MV-4-11 (cell line): ENCODE data around the gene CETP.
A peak's percentile ranks its signal among the peaks of the same experiment; 100 is the strongest.
"Not testable (repeated sequence)": the region's sequence is repeated elsewhere in the genome, so short reads cannot be mapped to it uniquely, and the experiment has no call there.

ENCODE experiments used
- DNase-seq: peaks from one replicate; lab custom pipeline; 2025; lab: John Stamatoyannopoulos, UW

CETP gene

DNA sequence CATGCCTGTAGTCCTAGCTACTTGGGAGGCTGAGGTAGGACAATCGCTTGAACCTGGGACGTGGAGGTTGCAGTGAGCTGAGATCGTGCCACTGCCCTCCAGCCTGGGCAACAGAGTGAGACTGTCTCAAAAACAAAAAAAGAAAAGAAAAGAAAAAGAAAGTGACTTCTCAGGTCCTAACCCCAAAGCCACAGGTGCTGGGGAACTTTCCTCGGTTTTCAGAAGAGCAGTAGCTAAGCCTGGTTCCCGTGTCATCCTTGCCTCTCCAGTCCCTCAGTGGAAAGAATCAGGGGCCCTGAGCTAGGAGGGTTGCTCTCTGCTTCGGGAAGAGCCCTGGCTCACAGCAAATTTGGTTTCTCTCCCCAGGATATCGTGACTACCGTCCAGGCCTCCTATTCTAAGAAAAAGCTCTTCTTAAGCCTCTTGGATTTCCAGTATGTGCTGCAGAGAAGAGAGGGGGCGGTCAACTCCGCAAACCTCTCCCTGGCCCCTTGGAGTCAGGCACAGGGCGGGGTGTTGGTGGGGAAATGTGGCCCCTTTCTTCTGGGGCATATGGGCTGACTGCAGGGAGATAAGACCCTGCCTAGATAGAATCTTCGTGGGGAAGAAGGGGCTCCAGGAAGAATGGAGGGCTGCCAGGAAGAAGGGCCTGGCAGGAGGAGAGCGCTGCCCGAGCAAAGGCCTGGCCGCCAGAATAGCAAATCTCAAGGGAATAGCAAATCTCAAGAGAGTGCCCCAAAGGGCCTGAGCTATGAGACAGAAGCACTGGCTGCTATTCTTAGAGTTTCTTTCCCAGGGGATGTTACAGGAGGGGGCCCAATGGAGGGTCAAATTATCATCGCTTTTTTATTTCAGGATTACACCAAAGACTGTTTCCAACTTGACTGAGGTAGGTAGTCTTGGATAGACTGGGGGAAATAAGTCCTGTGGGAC is 19.3 kb downstream of the CETP start:
- no peak for DNase-seq

DNA sequence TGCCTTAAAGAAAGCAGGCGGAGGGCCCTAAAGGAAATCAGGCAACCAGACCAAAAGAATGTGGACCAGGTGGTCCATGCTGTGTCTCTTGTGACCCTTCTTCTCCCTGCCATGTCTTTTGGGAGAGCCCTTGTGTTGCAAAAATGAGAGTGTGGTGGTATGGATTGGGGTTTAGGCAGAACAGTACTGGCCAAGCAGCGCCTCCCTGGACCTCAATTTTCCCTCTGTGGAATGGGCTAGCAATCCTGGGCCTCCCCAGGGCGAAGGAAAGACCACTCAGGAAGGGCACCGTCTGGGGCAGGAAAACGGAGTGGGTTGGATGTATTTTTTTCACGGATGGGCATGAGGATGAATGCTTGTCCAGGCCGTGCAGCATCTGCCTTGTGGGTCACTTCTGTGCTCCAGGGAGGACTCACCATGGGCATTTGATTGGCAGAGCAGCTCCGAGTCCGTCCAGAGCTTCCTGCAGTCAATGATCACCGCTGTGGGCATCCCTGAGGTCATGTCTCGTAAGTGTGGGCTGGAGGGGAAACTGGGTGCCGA is 20.1 kb downstream of the CETP start:
- no peak for DNase-seq

DNA sequence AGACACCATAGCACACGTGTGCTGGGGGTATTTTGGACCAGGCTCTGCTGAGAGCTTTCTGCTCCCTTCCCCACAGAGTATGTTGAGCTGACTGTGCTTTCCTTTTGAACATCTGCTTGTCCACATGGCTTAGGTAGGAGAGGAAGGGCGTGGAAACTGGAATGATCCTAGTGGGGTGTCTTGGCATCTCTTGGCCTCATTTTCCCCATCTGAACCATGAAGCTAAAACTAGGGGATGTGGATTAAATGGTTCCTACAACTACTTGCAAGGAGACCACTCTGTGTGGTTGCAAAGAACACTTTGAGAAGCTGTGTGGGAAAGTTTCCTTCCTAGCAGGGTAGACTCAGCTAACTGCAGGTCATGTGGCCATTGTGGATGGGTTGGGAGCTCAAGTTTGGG is 20.9 kb downstream of the CETP start:
- no peak for DNase-seq

DNA sequence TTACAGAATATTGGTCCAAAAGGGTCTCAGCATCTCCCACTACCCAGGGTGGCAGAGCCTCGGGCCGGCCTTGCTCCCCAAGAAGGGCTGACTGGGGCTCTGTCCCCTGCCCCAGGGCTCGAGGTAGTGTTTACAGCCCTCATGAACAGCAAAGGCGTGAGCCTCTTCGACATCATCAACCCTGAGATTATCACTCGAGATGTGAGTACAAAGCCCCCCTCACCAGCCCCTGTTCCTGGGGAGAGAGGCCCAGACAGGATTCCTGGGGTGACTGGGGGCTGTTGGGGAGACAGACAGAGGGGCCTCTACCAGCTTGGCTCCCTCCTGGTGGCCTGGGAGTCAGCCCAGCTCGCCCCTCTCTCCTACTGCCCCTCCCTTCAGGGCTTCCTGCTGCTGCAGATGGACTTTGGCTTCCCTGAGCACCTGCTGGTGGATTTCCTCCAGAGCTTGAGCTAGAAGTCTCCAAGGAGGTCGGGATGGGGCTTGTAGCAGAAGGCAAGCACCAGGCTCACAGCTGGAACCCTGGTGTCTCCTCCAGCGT is 21.5 kb downstream of the CETP start:
- DNase-seq: no peak

DNA sequence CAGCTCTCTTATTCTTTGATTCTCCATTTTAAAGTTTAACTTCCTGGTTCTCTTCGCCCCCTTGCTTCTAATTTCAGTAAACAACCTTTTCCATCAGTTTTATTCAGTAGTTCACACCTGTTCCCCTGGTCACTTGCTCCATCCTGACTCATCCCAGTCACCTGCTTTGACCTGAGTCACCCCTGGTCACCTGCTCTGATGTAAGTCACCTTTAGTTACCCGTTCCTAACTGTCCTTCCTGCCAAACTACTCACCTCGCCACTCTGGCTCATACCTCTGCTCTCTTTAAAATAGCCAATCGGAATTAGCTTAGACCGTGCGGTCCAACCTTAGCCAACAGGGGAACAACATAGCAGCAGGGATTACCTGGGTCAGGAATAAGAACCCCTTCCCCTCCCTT is 22.9 kb downstream of the CETP start:
- no peak for DNase-seq

DNA sequence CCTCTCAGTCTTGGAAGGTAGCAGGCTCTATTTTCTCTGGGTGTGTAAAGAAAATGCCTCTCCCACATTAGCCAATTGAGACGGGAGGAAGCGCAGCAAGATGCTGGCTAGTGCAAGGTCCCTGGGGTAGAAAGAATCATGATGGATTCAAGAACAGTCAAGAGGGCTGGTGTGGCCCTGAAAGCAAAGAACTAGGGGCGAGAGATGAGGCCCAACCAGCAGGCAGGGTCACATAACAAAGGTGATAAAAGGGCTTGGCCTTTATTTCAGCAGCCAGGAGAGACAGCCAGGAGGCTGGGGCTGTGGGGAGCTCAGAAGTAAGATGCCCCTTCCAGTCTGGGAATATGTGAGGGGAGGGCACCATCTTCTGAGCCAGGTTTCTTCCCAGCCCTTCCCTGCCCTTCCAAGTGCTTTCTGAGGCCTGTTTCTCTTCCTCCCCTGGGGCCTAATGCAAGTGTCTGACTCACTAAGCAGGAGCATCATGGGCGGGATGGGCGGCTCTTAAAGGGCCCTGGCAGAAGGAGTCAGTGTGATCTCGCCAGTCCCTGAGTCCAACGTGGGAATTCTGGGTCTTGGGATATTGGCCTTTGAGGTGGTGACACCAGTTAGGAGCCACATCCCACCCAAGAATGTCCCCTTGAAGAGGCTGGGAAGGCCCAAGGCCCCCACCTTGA is 23.7 kb downstream of the CETP start:
- peak; percentile 67 for DNase-seq

DNA sequence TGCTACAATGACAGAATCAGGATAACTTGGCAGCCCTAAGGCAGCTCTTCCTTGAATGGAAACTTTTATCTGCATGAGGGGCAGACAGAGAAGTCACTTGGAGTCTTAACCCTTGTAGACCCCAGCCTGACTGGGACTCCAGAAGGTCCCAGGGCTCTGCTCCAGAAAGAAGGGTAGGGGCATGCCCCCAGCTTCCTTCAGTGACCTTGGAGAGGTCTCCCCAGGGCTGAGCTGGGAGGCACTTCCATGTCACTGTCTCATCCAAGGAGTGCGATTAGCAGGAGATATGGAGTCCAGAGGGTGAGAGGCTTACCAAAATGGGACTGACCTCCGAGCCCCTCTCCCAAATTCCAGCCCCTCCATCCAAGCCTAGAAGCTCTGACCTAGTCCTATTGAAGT is 24.2 kb downstream of the CETP start:
- DNase-seq: no peak

DNA sequence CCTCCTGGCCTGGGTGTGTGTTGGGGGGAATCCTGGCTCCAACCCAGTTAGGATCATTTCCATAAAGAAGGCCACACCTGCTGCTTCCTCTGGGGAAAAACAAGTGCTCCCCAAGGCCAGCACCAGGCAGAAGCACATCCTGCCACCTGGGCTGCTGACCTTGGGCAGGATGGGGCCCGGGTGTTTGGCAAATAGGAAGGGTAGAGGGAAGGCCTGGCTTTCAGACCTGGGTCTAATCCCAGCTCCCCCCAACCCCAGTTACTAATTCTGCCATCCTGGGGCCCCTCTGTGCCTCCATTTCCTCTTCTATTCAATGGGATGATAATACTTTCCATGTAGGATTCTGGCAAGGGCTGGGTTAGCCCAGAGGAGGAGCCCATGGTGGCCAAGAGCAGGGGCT is 24.6 kb downstream of the CETP start:
- no peak for DNase-seq

DNA sequence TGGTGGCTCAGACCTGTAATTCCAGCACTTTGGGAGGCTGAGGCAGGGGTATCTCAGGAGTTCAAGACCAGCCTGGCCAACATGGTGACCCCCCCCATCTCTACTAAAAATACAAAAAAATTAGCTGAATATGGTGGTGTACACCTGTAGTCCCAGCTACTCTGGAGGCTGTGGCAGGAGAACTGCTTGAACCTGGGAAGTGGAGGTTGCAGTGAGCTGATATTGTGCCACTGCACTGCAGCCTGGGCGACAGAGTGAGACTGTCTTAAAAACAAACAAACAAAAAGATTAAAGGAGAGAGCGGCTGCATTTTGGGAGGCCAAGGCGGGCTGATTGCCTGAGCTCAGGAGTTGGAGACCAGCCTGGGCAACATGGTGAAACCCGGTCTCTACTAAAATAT is 25.2 kb downstream of the CETP start:
- DNase-seq: not testable (repeated sequence)

DNA sequence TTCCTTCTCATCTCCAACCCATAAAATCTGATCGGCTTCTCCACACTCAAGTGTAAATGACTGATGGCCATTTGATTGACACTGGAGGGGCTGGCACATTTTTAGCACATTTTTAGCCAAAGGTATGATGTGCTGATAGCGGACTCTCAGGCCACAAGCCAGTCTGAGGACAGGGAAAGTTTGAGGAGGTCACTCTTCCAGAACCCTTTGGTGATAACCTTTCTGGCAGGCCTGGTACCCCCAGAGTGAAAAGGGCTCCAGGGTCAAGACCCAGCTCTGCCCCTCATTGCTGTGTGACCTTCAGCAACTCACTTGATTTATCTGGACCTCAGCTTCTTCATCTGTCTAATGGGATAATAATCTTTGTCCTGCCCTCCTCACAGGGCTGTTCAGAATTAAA is 25.9 kb downstream of the CETP start:
- no peak for DNase-seq

DNA sequence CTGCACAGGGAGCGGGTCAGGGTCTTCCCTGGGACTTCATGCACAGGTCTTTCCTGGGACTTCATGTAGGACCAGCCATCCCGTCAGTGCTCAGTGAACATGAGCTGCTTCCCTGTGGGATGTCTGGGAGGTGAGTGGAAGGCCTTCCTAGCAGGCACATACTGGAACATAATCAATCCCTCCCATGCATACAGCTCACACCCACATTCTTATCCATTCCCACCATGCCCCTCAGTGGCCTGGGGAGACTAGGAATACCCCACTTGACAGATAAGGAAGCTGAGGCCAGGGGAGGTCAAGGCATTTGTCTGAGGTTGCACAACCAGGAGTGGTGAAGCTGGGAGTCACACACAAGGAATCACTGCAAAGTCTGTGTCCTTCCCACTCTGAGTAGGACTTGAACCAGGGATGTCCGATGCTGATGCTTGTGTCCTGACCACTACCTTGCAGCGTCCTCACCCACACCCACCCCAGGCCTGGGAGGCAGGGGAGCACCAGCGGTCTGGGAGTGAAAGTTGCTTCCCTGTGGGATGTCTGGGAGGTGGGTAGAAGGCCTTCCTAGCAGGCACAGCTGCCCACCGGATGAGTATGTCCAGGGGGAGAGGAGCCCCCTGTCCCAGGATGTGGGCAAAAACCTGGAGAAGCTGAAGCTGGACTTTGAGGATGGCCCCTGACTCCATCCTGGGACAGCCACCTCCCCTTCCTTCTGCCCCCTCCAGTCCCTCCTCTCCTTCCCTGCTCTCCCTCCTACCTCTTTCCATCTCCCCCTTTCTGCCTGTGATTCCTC is 26.6 kb downstream of the CETP start:
- DNase-seq: no peak

DNA sequence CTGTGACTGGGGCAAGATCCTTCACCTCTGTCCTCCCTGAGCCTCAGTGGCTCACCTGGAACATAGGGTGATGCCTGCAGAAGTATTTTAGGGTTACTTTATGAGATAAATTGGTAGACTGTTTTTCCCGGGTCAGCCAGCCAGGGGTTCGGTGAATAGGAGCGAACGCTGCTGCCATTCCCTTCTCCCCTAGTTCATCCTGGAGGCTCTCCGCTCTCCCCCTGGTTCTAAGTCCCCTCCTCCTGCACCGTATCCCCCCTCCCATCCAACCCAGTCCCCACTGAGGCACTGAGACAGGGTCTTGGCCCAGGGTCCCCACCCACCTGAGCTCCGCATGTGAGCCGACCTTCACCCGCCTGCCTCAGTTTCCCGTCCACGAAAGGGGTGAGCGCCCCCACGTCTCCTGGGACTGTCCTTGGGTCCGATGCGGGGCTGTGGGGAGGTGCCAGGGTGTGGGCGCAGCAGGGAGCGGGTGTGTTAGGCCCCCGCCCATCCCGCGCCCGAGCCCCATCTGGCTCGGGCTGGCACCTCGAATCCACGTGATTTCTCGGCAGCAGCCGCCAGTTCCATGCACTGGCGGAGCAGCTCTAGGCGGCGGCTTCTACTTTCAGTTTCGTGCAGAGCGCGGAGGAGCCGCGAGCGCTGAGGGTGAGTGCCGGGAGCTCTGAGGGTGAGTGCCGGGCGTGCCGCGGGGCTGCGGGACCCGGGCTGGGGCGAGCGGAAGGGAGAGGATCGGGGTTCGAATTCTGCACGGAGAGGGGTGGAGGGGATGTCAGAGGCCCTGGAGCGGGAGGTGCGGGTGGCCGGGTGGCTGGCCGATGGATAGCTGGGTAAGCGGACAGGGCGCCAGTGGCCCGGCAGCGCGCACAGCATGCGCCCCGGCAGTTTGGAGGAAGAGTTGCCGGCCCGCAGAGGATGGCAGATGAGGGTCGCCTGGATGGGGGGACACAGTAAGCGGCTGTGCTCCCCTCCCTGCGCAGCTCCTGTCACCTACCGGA is 27.5 kb downstream of the CETP start, which contains the start of gene NLRC5:
NLRC5 (plus strand) TSS at position 610 of the 998 bp plus-strand sequence. CDS start 31,156 bp downstream, outside the sequence.
- peak; percentile 79 for DNase-seq

DNA sequence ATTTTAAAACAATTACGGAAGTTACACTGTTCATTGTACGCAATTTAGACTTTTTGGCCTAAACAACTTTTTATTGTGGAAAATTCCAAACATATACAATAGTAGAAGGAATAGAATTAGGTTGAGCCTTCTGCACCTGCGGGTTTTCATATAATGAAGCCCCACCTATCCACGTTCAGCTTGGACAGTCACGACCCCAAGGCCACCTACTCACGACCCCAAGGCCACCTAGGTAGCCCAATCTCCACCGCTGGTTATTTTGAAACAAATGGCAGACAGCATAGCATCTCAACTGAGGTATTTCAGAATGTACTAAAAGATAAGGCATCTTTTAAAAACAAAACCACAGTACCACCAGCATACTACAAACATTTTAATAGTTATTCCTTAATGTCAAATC is 28.2 kb downstream of the CETP start:
- no peak for DNase-seq

DNA sequence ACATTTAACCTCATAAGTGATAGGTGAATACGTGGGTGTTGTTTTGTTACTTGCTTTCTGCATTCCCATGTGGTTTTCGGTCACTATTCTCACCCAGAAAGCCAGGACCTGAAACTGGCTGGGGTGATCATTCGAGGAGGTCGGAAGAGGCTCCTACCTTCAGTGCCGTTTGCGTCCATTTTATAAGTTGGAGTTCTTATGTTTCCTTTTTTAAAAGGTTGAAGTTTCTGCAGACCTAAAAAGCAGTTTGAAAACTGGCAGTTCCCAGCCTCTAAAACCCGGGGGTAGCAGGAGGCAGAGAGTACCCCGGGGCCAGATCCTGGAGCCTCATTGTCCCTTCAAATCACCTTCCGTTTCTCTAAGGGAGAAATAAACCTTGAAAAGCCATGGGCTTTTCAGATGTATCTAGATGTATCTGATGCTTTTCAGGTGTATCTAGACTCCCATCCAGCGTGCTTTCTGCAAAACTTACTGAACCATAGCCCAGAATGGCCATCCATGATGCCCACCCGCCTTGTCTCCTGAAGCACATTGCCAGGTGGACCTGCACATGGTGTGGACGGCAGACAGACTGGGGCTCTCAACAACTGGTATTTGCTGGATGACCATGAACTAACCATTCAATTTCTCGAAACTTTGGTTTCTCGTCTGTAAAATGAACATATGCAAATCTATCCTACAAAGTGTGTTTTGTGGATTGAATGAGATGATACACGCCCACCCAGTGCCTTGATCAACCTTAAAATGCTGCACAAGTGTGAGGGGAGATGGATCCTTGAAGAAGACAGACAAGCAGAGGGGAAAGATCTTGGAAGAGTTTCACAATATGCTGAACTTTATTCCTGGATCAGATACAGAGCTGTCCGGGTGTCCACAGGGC is 28.9 kb downstream of the CETP start:
- DNase-seq: no peak

DNA sequence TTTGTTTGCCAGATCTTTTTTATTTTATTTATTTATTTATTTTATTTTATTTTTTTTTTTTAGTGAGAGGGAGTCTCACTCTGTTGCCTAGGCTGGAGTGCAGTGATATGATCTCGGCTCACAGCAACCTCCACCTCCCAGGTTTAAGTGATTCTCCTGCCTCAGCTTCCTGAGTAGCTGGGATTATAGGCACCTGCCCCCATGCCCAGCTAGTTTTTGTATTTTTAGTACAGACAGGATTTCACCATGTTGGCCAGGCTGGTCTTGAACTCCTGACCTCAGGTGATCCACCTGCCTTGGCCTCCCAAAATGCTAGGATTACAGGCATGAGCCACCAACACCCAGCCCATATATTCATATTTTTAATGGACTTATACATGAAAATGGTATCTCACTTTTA is 30.7 kb downstream of the CETP start:
- DNase-seq: not testable (repeated sequence)

DNA sequence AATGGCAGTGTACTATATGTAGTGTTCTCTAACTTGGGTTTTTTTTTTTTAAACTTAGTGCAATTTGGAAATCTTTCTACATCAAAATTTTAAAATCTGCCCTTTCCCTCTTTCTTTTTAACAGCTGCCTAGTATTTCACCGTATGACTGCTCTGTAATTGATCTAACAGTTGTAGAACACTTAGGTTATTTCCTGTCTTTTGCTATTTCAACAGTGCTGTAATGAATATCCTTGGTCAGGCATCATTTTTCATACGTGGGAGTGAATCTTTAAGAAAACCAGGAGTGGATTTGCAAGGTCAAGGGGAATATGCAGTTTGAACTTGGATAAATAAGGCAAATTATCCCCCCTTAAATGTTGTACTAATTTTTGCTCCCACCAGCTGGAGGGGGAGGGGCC is 31.5 kb downstream of the CETP start:
- DNase-seq: peak; percentile 30

DNA sequence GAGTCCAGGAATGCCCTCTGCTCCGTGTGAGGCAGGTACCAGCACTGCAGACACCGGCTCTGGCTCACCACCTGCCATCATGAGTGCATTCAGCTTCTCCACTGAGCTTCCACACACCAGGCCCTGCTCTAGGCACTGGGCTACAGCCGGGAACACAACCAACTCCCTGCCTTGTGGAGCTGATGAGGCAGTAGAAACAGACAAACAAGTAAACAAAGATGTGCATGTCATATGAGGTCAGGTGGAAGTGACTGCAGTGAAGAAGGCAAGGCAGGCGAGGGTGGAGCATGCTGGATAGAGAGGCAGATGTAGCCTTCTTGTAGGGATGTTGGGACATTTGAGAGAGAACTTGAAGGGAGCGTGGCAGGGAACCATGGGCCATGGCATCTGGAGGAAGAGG is 32.6 kb downstream of the CETP start:
- no peak for DNase-seq

DNA sequence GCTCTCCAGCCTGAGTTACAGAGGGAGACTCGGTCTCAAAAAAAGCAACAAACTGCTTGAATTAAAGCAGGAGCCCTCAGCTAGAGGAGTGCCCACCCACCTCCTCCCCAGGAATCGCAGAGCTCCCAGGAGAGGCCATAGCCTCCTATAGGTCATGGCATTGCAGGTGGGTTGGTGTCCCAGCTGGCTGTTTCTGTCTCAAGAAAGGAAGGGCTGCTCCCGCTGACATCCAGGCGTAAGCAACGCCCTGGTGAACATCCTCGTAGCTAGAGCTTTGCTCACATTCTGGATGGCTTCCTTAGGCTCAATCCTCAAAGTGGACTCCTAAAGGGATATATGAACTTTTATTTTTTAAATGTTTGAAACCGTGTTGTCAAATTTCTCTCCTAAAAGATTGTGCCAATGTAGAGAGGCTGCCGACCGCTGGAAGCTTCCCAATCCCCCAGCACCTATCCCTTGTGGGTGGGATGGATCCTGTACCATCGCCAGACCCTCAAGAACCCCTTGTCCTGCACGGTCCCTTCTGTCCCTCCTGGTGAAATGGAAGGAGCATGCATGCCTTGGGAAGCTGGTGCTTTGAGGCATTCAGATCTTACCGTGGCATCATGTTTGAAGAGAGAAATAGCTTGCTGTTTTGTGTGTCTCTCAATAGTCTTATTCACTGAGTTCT is 33.5 kb downstream of the CETP start:
- no peak for DNase-seq

DNA sequence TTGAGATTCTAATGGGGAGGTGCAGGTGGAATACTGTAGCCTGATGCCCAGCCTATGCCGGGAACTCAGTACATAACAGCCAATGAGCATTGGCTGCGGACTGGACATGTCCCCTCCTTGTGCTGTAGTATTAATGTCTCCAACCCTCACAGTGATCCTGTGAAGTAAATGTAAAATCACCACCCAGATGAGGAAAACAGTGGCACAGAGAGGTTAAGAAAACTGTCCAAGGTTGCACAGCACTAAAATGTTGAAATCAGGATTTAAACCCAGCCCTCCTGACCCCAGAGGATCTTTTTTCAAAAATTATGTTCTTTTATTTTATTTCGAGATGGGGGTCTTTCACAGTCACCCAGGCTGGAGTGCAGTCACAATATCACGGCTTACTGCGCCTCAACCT is 35.5 kb downstream of the CETP start:
- no peak for DNase-seq
